Left ventricle myocardium inferior (tissue), 1 donor: Measurements from ENCODE around the gene ZFHX3. TPM values are rescaled to one million over a fixed set of nuclear protein-coding genes. Genes with fewer than 3 reads are reported as not detected.

Experiments used
- DNase-seq: peaks from one replicate; pipeline ENCODE4 v3.0.0-alpha.2; 2020
- H3K27ac ChIP-seq: fragments of 200-600 bp; replicated peaks from 2 replicates; pipeline ENCODE4 v1.8.0; 2021
- H3K27me3 ChIP-seq: fragments of 200-600 bp; 2 replicates; pipeline ENCODE4 v1.8.0; 2021; ENCODE audit warnings: low read depth
- H3K36me3 ChIP-seq: fragments of 200-600 bp; 2 replicates; pipeline ENCODE4 v1.8.0; 2021
- H3K4me1 ChIP-seq: fragments of 200-600 bp; 2 replicates; pipeline ENCODE4 v1.8.0; 2021
- H3K4me3 ChIP-seq: fragments of 200-600 bp; 2 replicates; pipeline ENCODE4 v1.8.0; 2021; ENCODE audit warnings: mild to moderate bottlenecking, moderate library complexity
- H3K9me3 ChIP-seq: fragments of 200-600 bp; replicated peaks from 2 replicates; pipeline ENCODE4 v1.8.0; 2021
- intact Hi-C: fragments of 100-400 bp; cut with micrococcal nuclease; formaldehyde crosslinking; loops from one replicate; pipeline ENCODE4 v1.11.0; 2022
- total RNA-seq: library from RNA; stranded (reverse); fragmentation: NEBNext Ultra II Directional; extraction: Animal tissue kit (Norgen Biotek cat#: 25700); gene quantifications from one replicate; pipeline ENCODE4 v1.2.1, GENCODE V29; 2021
- TF ChIP-seq, protein P1 (sequence below): fragments of 200-600 bp; IDR thresholded peaks from 2 replicates; pipeline ENCODE4 v1.8.0; 2021; ENCODE audit warnings: antibody characterized with exemption, mild to moderate bottlenecking, borderline replicate concordance
- donor health status: DM: no; HTN: yes; CAD: no; lungs with severe emphysema.

ZFHX3 gene
- total RNA-seq, 1 donor from 2014 or later = 9.6 TPM

DNA sequence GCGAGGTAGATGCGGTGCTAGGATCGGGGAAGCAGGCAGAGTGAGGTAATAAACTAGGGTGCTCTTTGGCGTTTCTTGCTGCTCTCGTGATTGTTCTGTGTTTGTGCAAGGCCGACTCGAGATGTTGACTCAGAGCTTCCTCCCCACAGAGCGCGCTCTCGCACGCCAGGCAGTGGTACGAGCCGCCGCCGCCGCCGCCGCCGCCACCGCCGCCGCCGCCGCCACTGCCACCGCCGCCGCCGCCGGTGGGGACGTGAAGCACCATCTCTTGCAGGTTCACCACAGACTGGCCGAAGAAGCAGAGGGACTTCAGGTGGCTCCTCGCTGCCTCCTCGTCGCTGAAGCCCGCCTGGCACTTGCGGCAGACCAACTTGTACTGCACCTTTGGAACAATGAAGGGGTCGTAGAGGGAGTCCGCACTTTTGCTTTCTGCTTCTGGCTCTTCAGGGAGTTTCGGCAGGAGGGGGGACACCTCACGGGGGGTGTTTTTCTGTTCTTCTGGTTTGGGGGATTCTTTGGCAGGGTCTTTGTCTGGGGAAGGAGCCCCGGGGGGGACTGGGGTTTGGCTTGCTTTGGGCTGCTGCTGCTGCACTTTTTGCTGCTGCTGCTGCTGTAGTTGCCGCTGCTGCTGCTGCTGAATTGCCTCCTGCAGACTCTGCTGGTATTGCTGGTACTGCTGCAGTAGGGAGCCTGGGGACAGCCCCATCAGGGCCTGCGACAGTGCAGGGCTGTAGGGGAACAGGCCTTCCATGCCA is 260.2 kb downstream of the ZFHX3 start:
- no peaks in the 10 kb centered on the region for H3K9me3 ChIP-seq
- H3K4me1 ChIP-seq = peaks cover 16% of the 10 kb centered on the region
- TF ChIP-seq, protein P1, sequence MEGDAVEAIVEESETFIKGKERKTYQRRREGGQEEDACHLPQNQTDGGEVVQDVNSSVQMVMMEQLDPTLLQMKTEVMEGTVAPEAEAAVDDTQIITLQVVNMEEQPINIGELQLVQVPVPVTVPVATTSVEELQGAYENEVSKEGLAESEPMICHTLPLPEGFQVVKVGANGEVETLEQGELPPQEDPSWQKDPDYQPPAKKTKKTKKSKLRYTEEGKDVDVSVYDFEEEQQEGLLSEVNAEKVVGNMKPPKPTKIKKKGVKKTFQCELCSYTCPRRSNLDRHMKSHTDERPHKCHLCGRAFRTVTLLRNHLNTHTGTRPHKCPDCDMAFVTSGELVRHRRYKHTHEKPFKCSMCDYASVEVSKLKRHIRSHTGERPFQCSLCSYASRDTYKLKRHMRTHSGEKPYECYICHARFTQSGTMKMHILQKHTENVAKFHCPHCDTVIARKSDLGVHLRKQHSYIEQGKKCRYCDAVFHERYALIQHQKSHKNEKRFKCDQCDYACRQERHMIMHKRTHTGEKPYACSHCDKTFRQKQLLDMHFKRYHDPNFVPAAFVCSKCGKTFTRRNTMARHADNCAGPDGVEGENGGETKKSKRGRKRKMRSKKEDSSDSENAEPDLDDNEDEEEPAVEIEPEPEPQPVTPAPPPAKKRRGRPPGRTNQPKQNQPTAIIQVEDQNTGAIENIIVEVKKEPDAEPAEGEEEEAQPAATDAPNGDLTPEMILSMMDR = no peak
- no peaks in the 10 kb centered on the region for H3K27me3 ChIP-seq
- peak; percentile 49 for DNase-seq
- intact Hi-C loops = no loop called here
- peak overlapping the region; percentile 57 for H3K4me3 ChIP-seq
- peak overlapping the region; percentile 62 for H3K27ac ChIP-seq
- peaks cover 23% of the 10 kb centered on the region for H3K36me3 ChIP-seq

DNA sequence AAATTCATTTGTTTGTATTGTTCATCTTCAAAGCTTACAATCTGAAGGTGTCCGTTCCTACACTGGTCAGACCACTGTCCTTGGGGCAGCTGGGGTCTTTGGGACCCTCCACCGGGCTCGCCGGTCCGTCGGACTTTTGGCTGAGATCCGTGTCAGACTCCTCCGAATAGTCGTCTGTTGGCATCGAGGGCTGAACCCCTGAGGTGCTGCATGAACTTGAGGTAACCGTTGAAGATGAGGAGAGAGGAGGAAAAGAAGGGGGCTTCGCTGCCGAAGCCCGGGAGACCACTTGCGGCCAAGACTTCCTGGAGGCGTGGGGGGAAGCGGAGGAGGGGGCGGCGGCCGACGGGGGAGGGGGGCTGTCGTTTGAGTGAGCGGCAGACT is 260.8 kb downstream of the ZFHX3 start:
- H3K27ac ChIP-seq = peak overlapping the region; percentile 62
- H3K27me3 ChIP-seq = no peaks in the 10 kb centered on the region
- no peak for DNase-seq
- peaks cover 16% of the 10 kb centered on the region for H3K4me1 ChIP-seq
- intact Hi-C loops = no loop called here
- no peaks in the 10 kb centered on the region for H3K9me3 ChIP-seq
- H3K36me3 ChIP-seq = peaks cover 22% of the 10 kb centered on the region
- TF ChIP-seq, protein P1 = no peak
- peak overlapping the region; percentile 57 for H3K4me3 ChIP-seq

DNA sequence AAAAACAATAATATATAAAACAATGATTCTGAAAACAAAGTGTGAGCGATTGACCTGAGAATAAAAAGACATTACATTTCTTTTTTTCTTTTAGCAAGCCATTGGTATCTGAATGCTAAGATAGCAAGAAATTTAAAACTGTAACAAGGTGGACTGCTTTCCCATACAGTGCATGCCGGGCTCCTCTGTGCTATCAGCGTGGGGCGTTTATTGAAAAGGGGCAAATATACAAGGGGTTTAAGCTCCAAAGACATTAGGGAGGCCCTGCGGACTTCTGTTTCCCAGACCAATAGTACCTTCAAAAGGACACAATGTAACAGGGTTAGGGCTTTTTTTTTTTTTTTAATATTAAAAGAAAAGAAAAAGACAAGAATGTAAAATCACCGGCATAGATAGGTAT is 261.3 kb downstream of the ZFHX3 start:
- Histone ChIP-seq H3K27ac (peak overlapping the region; percentile 62), H3K9me3 (no peaks in the 10 kb centered on the region), H3K4me1 (peaks cover 16% of the 10 kb centered on the region), H3K27me3 (no peaks in the 10 kb centered on the region), H3K4me3 (peak overlapping the region; percentile 57), H3K36me3 (peaks cover 18% of the 10 kb centered on the region)
- intact Hi-C loops = no loop called here
- TF ChIP-seq, protein P1 = no peak
- no peak for DNase-seq

DNA sequence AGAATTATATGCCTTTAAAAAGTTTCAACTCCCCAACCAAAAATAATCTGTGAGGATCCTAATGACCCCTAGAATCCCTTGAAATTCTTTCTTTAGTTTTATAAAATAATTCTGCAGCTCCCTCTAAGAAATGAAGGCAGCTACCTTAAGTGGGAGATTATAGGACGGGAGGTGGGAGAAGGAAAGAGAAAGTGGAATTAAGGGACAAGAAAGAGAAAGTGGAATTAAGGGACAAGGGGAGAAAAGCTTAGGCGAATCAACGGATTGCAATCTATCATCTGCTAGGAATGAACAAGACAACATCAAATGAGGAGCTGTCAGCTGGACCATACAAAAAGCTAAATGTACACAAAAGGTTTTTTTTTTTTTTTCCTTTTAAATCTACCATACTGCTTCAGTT is 262.0 kb downstream of the ZFHX3 start:
- no peak for DNase-seq
- Histone ChIP-seq H3K4me1 (peaks cover 16% of the 10 kb centered on the region), H3K4me3 (peak overlapping the region; percentile 24), H3K36me3 (peaks cover 14% of the 10 kb centered on the region), H3K27me3 (no peaks in the 10 kb centered on the region), H3K9me3 (no peaks in the 10 kb centered on the region), H3K27ac (peak overlapping the region; percentile 62)
- intact Hi-C loops = no loop called here
- TF ChIP-seq, protein P1 = no peak

DNA sequence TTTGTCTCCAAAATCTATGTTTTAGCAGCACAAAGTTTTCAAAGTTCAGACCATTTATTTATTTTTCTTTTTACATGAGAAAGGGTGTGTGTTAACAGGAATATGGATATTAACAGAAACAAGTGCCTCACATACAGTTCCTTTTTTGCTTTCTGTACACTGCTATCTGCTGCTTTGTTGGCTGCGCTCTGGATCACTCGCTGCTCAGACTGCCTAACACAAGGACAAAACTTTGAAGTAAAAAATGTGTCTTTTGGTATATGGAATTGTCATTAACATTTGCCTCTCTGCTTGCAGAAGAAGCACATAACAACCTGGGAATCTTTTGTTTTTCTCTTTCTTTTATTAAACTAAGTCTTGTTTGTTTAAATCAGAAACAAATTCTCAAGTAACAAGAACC is 262.8 kb downstream of the ZFHX3 start:
- Histone ChIP-seq H3K36me3 (peaks cover 9% of the 10 kb centered on the region), H3K27me3 (no peaks in the 10 kb centered on the region), H3K9me3 (no peaks in the 10 kb centered on the region), H3K4me3 (peak overlapping the region; percentile 24), H3K27ac (peak overlapping the region; percentile 62), H3K4me1 (peaks cover 16% of the 10 kb centered on the region)
- intact Hi-C loops = no loop called here
- DNase-seq = no peak
- TF ChIP-seq, protein P1 = no peak
